ENCODE results near the gene EPN1.

DNA sequence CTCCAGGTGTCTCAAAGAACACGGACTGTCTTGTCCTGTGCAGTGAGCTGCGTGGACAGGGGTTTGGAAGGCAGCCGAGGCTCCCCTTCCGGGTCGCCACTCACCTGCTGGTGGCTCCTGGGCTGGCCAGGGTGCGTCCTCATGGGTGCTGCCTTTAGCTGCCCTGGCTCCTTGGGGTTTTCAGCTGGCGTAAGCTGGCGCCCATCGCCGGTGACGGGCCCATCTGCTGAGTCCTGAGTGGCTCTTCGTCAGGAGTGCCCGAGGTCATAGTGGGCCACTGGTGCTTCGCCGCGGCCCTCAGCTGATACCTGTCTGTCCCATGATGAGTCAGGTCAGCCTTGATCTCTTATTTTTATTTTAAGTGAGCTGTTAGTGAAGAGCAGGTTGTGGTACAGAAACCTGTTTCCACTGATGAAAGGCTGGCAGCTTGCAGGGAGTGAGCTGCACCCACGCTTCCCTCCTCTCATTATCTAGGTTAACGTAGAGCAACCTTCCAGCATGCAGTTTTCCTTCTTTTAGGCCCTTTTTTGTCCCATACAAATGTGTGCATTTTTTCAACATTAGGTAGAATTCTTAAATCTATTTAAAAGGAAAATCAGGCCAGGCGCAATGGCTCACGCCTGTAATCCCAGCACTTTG is 18.4 kb downstream of the EPN1 start:
- TF ChIP-seq MAZ (IDR thresholded peaks at IDR 0.05; ENCODE audit: borderline replicate concordance, low read depth, low read length), result no peak
- no peak for TF ChIP-seq MAZ (CRISPR knock-in tag; IDR thresholded peaks at IDR 0.05; ENCODE audit: low read depth)
- TF ChIP-seq ARNT (IDR thresholded peaks at IDR 0.05), result no peak
- TF ChIP-seq, protein P1, sequence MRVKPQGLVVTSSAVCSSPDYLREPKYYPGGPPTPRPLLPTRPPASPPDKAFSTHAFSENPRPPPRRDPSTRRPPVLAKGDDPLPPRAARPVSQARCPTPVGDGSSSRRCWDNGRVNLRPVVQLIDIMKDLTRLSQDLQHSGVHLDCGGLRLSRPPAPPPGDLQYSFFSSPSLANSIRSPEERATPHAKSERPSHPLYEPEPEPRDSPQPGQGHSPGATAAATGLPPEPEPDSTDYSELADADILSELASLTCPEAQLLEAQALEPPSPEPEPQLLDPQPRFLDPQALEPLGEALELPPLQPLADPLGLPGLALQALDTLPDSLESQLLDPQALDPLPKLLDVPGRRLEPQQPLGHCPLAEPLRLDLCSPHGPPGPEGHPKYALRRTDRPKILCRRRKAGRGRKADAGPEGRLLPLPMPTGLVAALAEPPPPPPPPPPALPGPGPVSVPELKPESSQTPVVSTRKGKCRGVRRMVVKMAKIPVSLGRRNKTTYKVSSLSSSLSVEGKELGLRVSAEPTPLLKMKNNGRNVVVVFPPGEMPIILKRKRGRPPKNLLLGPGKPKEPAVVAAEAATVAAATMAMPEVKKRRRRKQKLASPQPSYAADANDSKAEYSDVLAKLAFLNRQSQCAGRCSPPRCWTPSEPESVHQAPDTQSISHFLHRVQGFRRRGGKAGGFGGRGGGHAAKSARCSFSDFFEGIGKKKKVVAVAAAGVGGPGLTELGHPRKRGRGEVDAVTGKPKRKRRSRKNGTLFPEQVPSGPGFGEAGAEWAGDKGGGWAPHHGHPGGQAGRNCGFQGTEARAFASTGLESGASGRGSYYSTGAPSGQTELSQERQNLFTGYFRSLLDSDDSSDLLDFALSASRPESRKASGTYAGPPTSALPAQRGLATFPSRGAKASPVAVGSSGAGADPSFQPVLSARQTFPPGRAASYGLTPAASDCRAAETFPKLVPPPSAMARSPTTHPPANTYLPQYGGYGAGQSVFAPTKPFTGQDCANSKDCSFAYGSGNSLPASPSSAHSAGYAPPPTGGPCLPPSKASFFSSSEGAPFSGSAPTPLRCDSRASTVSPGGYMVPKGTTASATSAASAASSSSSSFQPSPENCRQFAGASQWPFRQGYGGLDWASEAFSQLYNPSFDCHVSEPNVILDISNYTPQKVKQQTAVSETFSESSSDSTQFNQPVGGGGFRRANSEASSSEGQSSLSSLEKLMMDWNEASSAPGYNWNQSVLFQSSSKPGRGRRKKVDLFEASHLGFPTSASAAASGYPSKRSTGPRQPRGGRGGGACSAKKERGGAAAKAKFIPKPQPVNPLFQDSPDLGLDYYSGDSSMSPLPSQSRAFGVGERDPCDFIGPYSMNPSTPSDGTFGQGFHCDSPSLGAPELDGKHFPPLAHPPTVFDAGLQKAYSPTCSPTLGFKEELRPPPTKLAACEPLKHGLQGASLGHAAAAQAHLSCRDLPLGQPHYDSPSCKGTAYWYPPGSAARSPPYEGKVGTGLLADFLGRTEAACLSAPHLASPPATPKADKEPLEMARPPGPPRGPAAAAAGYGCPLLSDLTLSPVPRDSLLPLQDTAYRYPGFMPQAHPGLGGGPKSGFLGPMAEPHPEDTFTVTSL (CRISPR knock-in tag; IDR thresholded peaks at IDR 0.05; ENCODE audit: borderline replicate concordance), result no peak
- TF ChIP-seq, protein P2, sequence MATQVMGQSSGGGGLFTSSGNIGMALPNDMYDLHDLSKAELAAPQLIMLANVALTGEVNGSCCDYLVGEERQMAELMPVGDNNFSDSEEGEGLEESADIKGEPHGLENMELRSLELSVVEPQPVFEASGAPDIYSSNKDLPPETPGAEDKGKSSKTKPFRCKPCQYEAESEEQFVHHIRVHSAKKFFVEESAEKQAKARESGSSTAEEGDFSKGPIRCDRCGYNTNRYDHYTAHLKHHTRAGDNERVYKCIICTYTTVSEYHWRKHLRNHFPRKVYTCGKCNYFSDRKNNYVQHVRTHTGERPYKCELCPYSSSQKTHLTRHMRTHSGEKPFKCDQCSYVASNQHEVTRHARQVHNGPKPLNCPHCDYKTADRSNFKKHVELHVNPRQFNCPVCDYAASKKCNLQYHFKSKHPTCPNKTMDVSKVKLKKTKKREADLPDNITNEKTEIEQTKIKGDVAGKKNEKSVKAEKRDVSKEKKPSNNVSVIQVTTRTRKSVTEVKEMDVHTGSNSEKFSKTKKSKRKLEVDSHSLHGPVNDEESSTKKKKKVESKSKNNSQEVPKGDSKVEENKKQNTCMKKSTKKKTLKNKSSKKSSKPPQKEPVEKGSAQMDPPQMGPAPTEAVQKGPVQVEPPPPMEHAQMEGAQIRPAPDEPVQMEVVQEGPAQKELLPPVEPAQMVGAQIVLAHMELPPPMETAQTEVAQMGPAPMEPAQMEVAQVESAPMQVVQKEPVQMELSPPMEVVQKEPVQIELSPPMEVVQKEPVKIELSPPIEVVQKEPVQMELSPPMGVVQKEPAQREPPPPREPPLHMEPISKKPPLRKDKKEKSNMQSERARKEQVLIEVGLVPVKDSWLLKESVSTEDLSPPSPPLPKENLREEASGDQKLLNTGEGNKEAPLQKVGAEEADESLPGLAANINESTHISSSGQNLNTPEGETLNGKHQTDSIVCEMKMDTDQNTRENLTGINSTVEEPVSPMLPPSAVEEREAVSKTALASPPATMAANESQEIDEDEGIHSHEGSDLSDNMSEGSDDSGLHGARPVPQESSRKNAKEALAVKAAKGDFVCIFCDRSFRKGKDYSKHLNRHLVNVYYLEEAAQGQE (IDR thresholded peaks at IDR 0.05; ENCODE audit: borderline replicate concordance in 1 of 2, low read depth in 1 of 2, low read length in 2 of 2), result no peak
- no peak for TF ChIP-seq ZNF10 (CRISPR knock-in tag; IDR thresholded peaks at IDR 0.05; ENCODE audit: borderline replicate concordance, low read depth)
- TF ChIP-seq ZSCAN12 (CRISPR knock-in tag; IDR thresholded peaks at IDR 0.05), result no peak
- TF ChIP-seq ELF3 (CRISPR knock-in tag; IDR thresholded peaks at IDR 0.05), result no peak
- TF ChIP-seq CREM (IDR thresholded peaks at IDR 0.05), result no peak
- TF ChIP-seq CREM (CRISPR knock-in tag; IDR thresholded peaks at IDR 0.05), result no peak
- TF ChIP-seq ZMYM3 (CRISPR knock-in tag; IDR thresholded peaks at IDR 0.05), result no peak
- TF ChIP-seq NR2C2 (CRISPR knock-in tag; IDR thresholded peaks at IDR 0.05; ENCODE audit: borderline replicate concordance), result no peak
- TF ChIP-seq ZZZ3 (CRISPR knock-in tag; IDR thresholded peaks at IDR 0.05; ENCODE audit: borderline replicate concordance), result no peak
- TF ChIP-seq, protein P3, sequence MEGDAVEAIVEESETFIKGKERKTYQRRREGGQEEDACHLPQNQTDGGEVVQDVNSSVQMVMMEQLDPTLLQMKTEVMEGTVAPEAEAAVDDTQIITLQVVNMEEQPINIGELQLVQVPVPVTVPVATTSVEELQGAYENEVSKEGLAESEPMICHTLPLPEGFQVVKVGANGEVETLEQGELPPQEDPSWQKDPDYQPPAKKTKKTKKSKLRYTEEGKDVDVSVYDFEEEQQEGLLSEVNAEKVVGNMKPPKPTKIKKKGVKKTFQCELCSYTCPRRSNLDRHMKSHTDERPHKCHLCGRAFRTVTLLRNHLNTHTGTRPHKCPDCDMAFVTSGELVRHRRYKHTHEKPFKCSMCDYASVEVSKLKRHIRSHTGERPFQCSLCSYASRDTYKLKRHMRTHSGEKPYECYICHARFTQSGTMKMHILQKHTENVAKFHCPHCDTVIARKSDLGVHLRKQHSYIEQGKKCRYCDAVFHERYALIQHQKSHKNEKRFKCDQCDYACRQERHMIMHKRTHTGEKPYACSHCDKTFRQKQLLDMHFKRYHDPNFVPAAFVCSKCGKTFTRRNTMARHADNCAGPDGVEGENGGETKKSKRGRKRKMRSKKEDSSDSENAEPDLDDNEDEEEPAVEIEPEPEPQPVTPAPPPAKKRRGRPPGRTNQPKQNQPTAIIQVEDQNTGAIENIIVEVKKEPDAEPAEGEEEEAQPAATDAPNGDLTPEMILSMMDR (CRISPR knock-in tag; IDR thresholded peaks at IDR 0.05), result no peak
- TF ChIP-seq FOXM1 (CRISPR knock-in tag; IDR thresholded peaks at IDR 0.05), result no peak
